Globus pallidus (tissue), 1 donor: ENCODE data around the gene CACNA1H.
"Not testable (repeated sequence)": the region's sequence is repeated elsewhere in the genome, so short reads cannot be mapped to it uniquely, and the experiment has no call there.

ENCODE experiments used
- DNase-seq: peaks from one replicate; pipeline ENCODE4 v3.0.0-alpha.2; 2015; ENCODE audit warnings: low spot score

CACNA1H gene

GRCh38 chr16:1253701-1254364 is 100.9 kb downstream of the CACNA1H start:
- DNase-seq: not testable (repeated sequence)

DNA sequence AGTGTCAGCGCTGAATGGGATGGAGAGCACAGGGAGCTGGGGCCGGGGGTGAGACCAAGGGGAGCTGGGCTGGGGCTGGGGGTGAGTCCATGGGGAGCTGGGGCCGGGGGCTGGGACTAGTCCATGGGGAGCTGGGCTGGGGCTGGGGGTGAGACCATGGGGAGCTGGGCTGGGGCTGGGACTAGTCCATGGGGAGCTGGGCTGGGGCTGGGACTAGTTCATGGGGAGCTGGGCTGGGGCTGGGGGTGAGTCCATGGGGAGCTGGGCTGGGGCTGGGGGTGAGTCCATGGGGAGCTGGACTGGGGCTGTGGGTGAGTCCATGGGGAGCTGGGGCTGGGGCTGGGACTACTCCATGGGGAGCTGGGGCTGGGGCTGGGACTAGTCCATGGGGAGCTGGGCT is 101.9 kb downstream of the CACNA1H start:
- DNase-seq: not testable (repeated sequence)

DNA sequence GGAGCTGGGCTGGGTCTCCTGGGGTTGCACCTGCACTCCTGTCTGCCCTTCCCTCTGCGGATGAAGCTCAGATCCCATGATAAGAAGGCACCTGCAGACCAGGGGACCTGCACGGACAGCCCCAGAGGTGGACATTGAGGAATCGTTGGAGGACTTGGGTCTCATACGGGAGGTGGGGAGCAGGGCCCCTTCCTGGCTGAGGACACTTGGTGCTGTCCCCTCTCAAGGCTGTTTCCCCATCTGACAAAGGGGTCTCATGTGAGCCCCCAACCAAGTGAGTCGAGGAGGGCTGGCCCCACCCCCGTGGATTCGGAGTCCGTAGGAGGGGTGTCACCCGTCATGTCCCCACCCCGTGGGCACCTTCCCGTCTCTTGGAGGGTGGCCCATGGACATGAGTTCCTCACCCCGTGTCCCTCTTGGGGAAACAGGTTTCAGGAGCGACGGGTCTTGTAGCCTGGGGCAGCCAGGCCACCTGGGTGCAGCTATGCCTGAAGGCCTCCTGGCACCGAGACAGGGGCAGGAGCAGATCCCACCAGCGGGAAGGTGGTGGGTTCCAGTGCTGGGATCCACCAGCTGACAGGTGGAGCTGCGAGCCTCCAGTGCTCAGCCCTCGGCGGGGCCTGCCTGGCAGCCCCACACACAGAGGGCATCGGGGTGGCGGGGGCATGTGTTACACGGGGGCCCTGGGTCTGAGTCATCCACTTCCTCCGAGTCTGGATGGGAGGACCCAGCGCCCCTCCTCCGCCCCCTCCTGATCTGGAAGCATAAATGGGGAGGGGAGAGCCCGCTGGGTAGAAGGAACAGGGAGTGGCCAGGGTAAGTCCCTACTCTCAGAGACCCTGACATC is 102.6 kb downstream of the CACNA1H start, which contains the start of gene TPSD1:
TPSD1 (plus strand) TSS at position 794 of the 847 bp plus-strand sequence. CDS start 212 bp downstream, outside the sequence.
- not testable (repeated sequence) for DNase-seq

DNA sequence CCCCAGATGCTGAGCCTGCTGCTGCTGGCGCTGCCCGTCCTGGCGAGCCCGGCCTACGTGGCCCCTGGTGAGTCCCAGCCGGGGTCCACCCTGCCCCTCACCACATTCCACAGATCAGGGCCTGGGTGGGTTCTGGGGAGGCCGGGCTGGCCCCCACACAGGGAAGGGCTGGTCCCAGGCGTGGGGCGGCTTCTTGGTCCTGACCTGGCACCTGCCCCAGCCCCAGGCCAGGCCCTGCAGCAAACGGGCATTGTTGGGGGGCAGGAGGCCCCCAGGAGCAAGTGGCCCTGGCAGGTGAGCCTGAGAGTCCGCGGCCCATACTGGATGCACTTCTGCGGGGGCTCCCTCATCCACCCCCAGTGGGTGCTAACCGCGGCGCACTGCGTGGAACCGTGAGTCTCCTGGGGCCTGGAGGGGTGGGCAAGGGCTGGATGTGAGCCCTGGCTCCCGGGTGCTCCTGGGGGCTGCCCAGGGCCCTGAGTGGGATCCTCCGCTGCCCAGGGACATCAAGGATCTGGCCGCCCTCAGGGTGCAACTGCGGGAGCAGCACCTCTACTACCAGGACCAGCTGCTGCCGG is 103.5 kb downstream of the CACNA1H start:
- DNase-seq: not testable (repeated sequence)

GRCh38 chr16:1256874-1257322 is 104.0 kb downstream of the CACNA1H start:
- DNase-seq: no peak

DNA sequence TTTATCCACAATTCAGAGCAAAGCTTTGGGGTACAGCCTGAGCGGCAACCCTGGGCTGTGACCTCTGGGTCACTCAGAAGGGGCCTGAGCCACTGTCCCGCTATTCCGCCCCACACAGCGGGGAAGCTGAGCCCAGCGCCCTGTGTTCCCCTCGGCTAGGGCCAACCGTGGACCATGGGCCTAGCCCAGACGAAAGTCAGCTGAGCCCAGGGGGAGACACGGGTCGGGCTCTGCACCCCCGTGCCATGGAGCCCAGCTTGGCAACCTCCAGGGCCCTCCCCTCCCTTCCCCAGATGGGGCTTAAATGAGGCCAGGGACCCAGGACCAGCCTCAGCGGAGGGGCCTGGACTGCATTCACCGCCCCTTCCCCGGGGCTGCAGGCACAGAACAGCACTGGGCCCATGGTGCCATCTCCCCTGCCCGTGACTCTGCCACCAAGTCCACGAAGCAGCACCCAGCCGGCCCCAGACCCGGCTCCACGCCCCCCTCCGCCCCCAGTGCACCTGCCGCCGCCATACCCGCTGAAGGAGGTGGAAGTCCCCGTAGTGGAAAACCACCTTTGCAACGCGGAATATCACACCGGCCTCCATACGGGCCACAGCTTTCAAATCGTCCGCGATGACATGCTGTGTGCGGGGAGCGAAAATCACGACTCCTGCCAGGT is 104.8 kb downstream of the CACNA1H start:
- DNase-seq: no peak

DNA sequence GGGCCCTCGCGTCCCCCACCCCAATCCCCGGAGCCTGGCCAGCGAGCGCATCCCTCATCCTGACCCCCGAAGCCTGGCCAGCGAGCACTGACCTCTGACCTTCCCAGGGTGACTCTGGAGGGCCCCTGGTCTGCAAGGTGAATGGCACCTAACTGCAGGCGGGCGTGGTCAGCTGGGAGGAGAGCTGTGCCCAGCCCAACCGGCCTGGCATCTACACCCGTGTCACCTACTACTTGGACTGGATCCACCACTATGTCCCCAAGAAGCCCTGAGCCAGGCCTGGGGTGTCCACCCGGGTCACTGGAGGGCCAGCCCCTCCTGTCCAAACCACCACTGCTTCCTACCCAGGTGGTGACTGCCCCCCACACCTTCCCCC is 105.3 kb downstream of the CACNA1H start:
- DNase-seq: no peak

DNA sequence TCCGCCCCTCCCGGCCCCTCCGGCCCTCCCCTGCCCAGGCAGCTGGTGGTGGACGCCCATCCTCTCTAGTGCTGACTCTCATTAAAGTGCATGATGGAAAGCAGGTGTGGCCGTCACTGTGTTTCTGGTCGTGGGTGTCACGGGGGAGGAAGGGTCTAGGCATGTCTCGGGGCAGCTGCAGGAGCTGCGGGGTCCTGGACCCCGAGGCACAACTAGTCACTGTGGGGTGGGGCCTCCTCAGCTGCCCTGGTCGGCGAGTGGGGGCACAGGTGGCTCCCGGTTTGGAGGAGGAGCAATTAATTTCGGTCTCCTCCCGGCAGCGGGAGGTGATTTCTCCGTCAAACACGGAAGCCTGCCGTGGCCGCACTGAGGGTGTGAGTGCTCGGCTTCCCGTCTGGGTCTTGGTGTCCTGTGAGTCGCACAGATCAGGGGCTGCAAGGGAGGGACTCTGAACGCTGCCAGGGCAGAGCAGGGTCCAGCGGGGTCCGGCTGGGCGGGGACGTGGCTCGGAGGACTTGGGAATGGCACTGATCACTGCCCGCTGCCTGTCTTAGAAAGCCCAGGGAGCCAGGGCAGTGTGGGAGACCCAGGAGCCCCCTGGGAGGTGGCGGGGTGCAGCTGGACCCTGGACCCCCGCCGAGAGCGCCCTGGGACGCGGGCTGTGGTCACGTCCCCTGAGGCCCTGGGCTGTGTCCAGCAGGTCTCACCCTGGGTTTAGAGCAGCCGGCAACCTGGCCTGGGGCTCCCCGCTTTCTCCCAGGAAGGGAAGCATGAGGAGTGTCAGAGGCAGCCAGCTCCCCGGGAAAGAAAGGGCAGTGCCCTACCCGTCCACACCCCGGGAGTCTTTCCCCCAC is 106.2 kb downstream of the CACNA1H start:
- DNase-seq: no peak

GRCh38 chr16:1259760-1260068 is 106.8 kb downstream of the CACNA1H start:
- DNase-seq: no peak

DNA sequence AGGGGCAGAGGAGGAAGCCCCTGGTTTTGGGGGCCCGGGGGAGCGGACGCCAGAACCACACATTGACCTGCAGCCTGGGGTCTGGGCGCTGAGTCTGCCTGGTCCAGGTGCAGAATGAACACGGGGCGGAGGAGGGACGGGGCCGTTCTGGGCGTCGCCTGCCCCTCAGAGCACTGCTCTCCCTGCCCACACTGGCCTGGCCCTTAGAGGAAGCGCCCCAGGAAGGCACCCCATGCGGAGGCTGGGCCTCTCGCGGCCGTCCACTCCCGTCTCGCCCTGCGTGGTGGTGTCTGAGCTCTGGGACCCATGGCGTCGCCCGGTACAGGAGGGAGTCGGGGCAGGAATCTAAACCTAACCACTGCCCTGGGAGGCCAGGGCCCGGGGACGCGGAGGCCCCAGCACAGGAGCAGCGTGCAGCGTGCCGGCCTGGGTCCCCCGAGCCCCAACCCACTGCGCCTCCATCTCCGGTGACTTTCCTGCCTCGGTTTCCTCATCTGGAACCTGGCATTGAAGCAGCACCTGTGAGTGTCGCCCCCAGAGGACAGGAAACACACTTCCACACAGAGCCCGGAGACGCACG is 107.3 kb downstream of the CACNA1H start:
- no peak for DNase-seq

DNA sequence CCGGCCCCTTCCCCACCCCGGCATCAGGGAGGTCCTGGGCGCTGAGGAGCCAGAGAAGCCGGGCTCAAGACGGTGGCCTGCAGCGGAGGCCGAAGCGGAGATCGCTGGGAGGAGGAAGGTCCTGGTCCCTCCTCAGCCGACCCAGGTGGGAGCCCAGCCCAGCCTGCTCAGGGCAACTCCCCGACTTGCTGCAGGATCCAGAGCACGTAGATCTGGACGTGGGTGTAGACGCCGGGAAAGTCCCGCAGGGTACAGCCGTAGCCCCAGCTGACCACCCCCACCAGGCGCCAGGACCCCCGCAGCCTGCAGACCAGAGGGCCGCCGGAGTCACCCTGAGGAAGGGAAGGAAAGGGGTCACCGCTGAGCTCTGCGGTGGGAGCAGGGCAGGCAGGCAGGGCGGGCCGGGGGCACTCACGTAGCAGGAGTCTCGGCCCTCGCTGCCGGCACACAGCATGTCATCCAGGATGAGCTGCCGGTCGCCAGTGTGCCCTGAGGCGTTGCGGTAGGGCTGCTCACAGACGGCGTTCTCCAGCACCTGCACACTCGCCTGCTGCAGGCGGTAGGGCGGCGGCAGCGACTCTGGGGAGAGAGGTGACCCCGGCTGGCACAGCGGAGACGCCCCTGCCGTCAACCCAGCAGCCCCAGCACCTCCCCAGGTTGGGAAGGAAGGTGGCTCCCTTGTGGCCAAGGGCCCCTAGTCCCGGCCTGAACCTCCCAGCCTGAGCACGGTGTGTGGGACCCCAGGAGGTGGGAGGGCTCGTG is 108.4 kb downstream of the CACNA1H start:
- no peak for DNase-seq

DNA sequence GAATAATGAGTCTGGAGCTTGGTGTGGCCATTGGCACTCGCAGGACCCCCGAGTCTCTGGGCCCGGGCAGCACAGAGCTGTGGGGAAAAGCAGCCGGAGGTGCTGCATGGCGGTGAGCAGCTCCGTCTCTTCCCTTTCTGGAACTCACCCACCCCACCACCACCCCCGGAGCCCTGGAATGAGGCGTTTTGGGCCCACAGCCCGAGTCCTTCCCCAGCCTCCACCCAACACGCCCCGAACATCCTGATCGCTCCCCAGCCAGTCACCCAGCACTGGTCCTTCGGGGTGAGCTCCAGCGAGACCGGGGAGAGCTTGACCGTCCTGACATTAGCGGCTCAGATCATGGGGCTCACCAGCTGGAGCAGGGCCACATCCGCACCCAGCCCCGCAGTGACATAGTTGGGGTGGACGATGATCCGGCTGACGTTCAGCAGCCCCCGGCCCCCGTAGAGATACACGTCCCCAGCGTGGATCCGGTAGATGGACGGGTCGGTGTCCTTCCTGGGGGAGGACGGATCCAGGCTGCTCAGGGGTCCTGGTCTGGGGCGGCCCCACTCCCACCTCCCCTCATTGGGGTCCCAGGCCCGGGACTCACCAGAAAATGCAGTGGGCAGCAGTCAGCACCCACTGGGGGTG is 109.4 kb downstream of the CACNA1H start:
- DNase-seq: no peak

DNA sequence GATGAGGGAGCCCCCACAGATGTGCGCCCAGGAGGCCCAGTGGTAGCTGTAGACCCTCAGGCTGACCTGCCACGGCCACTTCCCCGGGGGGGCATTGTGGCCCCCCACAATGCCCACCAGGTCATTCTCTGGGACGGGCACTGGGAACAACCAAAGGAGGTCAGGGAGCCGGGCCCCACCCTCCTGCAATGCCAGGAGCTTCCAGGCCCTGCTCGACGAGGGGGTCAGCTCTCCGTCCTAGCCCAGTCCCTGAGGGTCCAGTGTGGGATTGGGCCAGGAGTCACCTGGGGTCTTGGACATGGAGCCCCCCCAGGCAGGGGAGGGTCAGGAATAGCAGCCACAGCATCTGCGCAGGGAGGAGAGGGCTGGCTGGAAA is 109.9 kb downstream of the CACNA1H start:
- no peak for DNase-seq

- no peak for DNase-seq
These were observed 110.9 kb downstream of the CACNA1H start for GRCh38 chr16:1263591-1264344.

DNA sequence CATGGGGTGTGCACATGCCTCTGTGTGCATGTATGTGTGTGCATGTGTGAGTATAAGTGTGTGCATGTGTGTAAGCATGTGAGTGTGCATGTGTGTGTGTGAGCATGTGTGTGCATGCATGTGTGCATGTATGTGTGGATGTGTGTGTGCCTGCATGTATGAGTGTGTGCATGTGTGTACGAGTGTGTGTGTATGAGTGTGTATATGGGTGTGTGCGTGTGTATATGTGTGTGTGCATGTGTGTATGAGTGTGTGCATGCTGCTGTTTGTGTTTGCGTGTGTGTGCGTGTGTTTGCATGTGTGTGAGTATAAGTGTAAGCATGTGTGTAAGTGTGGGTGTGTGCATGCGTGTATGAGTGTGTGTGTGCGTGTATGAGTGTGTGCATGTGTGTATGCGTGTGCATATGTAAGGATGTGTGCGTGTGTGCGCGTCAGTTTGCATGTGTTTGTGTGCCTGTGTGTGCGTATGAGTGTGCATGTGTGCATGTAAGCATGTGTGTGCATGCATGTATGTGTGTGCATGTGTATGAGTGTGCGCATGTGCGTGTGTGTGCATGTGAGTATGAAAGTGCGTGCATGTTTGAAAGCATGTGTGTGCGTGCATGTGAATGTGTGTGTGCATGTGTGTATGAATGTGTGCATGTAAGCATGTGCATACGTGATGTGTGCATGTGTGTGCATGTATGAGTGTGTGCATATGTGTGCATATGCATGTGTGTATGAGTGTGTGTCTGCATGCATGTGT is 111.6 kb downstream of the CACNA1H start:
- DNase-seq: no peak

DNA sequence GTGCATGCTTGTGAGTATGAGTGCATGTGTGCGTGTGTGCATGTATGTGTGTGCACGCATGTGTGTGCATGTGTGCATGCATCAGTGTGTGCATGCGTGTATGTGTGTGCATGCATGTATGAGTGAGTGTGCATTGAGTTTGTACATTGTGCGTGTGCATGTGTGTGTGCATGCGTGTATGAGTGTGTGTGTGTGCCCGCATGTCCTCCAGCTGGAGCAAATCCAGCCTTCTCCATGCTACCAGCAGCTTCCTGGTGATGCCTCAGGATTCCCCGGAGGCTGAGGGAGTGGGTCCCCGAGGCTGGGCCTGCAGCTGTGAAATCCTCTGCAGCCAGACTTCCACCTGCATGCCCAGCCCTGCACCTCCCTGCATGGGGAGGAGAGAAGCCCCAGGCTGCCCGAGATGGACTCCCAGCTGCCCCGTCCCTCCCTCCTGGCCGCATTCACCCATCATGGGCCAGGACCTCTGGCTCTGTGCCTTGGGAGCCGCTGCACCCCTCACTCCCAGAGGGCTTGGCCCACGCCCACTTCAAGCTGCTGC is 112.3 kb downstream of the CACNA1H start:
- no peak for DNase-seq

DNA sequence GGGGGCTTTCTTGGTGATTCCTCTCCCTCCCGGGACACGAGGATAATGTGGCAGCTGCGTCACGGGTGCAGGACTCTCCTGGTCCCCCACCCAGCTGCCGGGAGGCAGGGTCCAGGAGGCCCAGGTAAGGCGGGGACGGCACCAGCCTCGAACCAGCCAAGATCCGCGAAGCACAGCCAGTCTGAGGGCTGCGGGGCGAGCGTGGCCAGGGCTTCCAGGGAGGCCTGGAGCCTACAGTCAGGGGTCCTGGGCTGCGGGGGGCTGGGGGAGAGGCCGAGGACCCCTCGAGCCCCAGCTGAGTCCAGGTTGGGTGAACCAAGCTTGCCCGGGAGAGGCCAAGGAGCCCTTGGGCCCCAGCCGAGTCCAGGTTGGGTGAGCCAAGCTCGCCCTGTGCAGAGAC is 112.9 kb downstream of the CACNA1H start:
- DNase-seq: no peak

GRCh38 chr16:1269418-1269817 is 116.5 kb downstream of the CACNA1H start:
- not testable (repeated sequence) for DNase-seq
